GM19035 (cell line): ENCODE measurements around the gene SPIRE1.

Experiments used
- ATAC-seq: cut with Tn5 transposase; IDR thresholded peaks from one replicate; pipeline ENCODE4 v1.9.1; 2021; ENCODE audit not compliant: unreplicated experiment

Gene SPIRE1

DNA sequence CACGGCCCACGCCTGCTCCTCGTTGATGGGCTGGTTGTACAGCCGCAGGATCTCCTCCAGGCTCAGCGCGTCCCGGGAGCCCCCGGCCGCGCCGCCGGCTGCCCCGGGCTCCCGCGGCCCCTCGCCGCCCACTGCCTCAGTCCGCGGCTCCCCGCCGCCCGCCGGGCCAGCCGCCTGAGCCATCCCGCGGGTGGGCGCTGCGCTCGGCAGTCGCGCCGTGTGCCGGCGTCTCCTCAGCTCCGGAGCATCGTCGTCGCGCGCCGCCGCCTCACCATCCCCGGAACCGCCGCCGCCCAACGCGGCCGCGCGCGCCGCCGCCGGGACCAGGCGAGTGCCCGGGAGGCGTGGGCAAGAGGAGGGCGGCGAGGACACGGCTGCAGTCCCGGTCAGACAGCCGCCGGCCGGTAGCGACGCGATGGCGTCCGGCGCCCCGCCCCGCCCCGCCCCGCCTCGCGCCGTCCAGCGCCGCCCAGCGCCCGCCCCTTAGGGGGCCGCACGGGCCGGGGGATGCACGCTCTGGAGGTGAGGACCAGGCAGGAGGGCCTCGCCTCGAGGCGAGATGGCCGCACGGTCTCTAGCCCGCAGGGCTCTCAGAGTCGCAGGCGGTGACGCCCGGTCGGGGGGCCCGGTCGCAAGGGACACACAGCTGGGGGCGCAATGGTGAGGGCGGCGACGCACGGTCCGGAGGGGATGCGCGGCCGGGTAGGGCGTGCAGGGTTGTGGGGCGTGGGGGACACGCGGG is at the start of gene SPIRE1:
SPIRE1 (minus strand) TSS at position 424 of the 742 bp plus-strand sequence; CDS start at position 183, 241 bp downstream.
- peak; percentile 63 for ATAC-seq

DNA sequence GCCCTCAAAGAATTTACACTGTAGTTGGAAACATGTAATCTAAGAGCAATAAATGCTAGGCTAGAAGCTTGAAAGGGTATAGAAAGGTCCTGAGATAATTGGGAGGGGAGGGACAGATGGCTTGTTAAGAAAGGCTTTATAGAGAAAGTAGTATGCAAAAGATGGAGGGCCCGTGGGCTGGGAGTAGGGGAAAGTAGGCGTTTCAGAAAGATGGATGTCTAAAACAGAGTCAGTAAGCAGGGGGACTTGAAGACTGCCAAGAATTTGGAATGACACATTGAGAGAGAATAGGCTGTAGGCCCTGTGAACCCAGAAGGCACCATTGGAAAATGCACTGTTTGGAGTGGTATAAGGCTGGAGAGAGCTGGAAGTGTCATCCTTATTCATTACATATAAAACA is 45.8 kb upstream of the SPIRE1 start:
- ATAC-seq, result no peak

DNA sequence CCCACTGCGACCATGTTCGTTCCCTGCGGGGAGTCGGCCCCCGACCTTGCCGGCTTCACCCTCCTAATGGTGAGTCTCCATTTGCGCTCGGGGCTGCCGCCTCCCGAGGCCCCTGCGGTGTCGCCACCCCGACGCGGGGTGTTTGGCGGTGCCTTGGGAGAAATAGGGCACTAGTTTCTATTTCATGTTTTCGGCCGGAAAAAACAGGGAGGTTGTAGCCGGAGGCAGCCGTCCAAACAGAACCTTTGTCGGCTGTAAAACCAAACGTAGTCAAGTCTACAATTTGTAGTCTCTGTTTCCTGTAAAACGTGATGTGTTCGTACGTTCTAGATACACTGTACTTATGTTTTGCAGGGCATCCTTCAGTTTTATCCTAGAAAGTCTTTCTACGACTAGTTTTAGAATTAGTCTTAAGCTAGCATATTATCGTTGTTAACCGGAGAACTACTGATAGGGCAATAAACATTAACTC is 45.2 kb upstream of the SPIRE1 start:
- ATAC-seq, result no peak

DNA sequence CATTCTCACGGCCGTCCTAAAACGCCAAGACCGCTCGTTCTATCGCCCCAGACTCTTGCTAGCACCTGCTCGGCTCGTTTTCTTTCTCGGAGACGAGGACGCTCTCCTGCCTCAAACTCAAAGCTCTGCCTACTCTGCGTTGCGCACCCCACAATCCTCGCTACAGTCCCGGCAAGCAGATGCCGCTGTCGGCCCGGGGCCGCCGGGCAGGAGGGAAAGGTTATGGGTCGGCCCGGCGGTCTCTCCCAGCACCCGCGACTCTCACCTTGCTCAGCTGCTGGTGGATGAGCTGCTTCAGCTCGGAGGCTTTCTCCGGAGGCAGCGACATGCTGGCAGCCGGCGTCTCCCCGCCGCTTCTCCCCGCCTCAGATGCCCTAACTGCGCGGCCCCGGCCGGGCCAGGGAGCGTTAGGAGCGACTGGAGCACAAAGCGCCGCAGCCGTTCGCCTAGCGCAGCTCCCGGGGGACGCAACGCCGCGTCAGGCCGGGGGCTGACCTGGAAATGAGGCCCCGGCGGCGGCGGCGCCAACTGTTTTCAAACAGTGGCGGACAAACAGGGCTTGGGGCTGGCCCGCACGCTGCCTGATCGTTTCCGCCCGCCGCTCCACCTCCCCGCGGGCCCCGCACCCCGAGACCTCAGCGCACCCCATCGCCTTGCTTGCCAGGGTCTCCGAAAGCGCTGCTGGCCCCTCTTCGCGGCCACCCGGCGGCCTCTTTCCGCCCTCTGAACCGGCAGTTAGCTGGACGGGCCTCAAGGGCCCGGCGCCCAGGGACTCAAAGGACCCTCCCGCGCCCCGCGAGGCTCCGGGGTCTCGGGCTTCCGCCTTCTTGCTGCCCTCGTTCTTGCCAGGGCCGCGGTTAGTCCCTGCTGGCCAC is 44.6 kb upstream of the SPIRE1 start, which contains the start of the genes CEP76 and PSMG2:
CEP76 (minus strand) TSS at position 503 of the 875 bp plus-strand sequence; CDS start at position 328, 175 bp downstream.
PSMG2 (plus strand) TSS at position 822 of the 875 bp plus-strand sequence. CDS start 66 bp downstream, outside the sequence.
- ATAC-seq, result peak; percentile 79

DNA sequence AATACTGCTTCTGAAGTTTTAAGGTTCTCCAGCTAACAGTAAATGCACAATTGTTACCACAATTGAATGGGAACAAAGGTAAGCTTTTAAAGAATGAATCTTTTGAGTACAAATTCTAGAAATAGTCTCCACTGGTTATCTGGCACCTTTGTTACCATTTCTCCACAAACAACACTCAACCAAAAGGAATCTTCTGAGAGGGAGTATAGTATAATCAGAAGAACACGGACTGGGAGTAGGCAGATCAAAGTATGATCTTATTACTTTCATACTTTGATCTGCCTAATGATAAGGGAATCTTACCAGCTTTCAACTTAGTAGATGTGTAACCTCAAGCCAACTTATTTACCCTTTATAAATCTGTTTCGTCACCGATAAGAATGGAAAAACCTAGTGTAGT is 43.3 kb upstream of the SPIRE1 start:
- no peak for ATAC-seq

DNA sequence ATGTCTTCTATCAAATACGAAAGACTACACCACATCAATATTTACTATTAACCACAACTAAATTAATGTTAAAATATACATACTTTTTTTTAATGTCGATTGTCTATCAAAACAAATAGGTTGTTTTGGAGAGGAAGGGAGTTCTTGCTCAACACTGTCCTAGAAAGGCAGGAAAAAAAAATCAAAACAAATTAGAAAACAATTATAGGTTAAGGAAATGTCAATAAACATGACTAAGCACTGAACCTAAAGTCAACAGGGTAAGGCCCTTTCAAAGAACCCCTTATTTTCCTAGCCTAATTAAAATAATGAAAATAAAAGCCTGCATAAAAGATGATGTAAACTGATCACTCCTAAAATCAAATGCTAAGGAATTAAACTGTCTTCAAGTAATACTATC is 41.8 kb upstream of the SPIRE1 start:
- ATAC-seq, result no peak

DNA sequence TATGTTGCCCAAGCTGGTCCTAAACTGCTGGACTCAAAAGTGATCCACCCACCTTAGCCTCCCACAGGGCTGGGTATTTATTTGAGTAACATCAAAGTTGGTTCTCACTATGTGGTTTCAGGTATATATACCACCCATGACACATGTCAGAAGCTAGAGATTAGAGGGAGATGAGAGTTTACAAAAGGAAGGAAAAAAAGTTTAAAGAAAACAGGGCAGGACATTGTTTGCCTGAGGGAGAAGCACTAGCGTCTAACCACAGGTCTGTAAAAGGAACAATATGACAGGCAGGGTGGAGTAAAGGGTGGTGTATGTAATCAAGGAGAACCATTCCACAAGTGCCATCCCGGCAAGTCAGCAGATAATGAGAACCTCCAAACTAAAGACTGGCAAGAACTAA is 36.1 kb upstream of the SPIRE1 start:
- no peak for ATAC-seq

DNA sequence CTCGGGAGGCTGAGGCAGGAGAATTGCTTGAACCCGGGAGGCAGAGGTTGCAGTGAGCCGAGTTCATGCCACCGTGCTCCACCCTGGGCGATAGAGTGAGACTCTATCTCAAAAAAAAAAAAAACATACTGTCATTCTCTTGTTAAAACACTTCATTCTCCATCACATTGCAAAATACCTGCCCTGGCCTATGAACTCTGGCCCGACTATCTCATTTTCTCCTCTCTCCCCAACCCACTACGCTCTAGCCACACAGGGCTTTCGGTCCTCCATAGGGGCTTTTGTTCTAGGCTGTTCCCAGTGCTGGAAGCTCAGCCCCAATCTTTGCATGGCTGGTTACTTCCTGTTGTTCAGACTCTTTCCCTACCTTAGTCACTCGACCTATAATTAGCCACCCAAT is 34.3 kb upstream of the SPIRE1 start:
- no peak for ATAC-seq

DNA sequence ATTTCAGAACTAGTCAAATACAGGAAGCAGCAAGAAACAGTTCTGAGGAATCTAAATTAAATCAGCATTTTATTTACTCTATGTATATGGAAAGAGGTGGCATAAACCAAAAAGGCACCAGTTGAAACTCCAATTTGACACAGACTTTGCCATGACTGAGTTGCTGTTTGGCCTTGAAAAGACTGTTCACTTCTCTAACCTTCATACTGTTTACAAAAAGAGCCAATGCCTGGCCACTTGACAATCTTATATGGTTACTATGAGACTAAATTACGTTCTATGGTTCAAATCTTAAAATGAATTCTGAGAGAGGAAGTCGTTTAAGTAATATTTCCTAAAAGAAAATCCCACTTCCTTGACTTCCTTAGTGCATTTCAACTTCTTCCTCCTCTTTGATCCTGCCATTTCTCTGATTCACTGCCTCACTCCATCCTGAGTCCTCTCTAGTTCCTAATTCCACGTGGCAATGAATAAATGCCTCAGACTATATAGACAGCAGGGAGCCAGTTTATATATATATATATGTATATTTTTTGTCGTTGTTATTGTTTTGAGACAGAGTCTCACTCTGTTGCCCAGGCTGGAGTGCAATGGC is 31.4 kb upstream of the SPIRE1 start:
- no peak for ATAC-seq

DNA sequence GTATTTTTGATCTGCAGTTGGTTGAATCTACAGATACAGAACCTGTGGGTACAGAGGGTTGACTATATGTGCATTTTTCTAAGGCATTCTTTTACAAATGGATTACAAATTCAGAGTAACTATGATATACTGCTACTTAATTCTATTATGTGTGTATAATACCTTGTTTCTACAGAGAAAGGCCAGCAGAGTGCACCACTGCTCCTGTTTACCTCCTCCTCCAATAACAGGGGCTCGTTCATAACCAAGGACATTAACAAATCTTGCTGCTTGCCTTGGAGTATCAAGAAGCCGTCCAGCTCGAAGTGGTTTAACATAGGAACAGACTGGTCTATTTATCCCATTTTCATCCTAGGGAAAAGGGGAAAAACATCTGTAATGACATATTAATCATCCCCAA is 28.2 kb upstream of the SPIRE1 start:
- ATAC-seq, result no peak

DNA sequence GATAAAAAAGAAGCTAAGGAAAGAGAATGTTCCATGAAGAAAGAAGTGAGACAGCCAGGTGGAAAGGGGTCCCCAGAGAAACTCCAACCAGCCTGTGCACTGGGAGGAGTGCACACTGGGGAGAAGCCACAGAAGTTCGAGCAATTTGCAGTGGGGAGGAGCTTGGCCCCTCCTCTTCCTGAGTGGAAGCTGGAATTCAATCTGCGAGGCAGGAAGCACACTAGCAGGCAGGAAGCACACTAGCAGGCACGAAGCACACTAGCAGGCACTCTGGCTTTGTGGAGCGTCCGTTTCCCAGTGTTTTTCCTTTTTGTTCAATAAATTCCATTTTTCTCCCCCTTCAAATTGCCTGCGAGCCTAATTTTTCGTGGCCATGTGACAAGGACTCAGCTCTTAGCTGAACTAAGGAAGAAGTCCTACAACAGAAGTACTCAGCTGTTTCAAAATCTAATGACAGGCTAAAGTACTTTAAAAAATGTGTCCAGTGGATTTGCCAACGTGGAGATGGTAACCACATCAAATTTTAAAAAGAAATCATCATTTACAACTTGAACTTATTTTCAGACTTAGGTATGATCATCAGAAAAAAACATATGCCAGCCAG is 21.4 kb upstream of the SPIRE1 start:
- no peak for ATAC-seq

DNA sequence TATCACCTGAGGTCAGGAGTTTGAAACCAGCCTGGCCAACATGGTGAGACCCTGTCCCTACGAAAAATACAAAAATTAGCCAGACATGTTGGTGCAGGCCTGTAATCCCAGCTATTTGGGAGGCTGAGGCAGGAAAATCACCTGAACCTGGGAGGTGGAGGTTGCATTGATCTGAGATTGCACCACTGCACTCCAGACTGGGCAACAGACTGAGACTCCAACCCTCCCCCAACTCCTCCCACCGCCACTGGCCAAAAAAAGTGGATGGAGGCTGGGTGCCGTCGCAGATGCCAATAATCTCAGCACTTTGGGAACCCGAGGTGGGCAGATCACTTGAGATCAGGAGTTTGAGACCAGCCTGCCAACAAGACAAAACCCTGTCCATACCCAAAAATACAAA is 10.1 kb upstream of the SPIRE1 start:
- no peak for ATAC-seq

DNA sequence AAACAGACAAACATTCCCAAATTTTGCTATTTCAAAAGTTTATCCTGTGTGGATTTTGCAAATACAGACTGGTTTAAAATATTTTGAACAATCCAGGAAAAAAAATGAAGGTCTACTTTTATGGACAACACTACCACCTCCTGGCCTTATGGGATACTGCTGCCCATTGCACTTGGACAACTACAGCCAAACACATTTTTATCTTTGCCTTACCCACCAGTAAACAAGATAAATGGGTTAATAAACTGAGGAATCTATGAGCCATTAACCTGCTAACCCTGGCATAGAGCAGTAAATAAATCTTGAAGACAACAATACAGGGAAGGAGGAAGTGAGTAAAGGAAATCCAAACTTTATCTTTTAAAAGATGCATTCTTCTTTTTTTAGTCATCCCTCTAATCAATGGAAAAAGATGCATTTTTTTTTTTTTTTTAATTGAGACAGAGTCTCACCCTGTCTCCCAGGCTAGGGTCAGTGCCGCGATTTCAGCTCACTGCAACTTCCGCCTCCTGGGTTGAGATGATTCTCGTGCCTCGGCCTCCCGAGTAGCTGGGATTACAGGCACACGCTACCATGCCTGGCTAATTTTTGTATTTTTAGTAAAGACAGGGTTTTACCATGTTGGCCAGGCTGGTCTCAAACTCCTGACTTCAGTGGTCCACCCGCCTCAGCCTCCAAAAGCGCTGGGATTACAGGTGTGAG is 2.1 kb upstream of the SPIRE1 start:
- ATAC-seq, result no peak

DNA sequence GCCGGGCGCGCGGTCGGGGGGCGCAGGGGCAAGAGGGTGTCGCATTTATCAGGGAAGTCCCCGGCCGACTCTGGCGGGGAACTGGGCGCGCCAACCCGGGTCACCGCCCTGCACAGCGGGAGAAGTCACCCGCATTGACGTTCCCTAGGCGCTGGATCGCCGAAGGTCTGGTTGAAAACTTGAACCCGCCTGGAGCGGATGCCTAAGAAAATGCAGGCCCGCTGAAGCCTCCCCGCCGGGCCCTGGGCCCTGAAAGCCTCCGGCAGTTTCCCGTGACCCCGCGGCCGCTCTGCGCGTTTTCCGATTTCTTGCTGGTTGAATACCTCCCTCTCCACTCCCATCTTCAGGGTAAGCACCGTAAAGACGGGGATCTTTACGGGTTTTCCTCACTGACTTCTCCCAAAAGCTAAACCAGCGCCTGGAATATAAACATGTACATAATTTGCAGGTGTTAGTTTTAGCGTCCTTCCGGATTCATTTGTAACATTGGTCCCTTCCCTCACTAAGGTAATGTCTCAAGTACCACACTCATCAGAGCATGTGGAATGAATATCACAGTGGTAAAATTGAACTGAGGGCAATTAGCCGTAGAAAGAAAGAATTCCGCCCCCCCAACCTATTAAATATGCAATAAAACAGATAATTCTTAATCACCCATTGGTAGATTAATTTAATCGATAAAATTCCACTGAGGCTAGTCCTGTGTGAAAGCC is 675 bp upstream of the SPIRE1 start:
- peak; percentile 19 for ATAC-seq

DNA sequence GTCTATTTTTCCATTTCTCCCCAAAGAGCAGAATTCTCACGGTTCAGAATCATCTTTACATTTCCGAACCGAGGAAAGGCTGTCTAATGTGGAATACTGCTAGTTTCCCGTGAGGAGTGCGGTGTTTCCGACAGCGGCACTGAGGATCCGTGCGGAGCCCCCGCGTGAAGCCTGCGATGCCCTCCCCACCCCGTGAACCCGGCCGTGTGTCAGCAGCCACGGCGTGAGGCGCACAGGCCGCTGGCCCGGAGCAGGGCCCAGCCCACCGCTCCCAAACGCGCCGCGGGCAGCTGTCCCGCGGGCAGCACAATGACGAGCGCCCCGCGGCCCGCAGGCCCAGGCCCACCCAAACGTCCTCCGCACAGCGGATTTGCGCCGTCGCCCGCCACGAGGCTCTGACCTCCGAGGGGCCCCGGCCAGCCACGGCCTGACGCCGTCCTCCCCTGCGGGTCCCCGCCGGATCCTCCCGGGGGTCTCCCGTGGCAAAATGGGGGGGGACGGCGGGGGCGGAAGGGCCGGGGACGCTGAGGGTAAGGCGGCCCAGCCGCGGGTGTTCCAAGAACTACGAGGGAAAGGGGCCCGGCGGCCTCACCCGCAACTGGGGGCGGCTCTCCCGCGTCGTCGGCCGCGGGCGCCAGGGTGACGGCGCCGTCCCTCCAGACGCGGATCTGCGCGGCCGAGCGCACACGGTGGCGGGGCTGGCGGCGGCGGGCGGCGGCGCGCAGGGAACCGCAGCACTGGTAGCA is 796 bp downstream of the SPIRE1 start:
- ATAC-seq, result peak; percentile 40

DNA sequence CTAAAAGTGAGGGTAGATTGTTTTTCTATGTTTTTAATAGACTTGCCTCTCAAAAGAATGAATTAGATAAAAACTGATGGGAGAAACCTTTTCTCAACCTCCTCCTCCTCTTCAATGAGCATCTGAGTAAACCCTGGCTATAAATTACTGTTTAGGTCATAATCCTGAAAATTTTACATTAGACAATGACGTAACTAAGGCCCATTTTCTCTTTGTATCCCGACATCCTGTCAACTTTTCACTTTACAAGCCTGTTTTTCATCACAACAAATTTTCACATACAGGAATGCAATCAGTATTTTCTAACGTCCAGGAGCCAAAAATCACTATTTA is 1.3 kb downstream of the SPIRE1 start:
- ATAC-seq, result no peak

DNA sequence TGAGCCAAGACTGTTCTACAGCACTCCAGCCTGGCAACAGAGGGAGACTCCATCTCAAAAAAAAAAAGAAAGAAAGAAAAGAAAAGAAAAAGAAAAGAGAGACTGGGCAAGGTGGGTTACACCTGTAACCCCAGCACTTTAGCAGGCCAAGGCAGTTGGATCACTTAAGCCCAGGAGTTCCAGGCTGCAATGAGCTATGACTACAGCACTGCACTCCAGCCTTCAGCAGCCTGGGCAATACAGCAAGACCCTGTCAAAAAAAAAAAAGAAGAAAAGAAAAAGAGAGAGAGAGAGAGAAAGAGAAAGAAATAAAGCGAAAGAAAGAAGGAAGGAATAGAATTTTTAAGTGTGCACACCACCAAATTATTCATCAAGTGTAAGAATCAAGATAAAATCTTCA is 2.9 kb downstream of the SPIRE1 start:
- ATAC-seq, result no peak

DNA sequence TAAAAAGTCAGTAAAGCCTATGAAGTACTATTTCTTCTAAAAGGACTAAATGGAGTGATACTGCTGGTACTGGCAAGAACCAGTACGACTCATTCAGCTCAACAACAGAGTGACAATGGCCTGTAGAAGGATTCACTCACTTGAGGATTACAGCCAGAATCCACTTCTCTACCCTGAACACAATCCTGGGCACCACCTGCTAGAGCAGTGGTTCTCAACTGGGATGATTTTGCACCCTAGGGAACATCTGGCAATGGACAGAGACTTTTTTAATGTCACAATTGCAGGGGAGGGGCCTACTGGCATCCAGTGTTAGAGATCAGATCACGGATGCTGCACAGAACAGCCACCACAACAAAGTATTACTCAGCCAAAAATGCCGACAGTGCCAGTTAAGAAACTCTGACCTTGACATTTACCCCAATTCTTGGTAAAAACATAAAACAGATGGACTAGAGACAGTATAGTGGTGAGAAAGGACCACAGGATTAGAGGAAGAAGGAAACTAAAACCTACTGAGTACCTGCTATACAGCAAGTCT is 5.0 kb downstream of the SPIRE1 start:
- ATAC-seq, result no peak

DNA sequence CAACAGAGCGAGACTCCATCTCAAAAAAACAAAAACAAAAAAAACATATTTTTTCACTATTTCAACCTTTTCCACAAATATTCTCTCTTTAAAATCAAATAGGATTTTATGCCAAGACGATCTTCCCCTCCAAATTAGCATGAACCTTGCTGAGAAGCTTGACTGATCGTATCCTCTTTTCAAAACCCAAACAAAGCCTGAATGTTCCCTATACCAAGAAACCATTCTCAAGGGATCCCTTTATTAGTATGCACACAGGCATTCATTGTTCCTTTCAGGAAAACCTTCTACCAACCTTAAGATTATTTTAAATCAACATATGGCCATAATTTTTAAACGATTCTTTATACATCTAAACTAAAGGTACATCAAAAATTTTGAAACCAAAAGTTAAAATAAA is 6.3 kb downstream of the SPIRE1 start:
- no peak for ATAC-seq
